ENCODE data around the gene PCOLCE2.
"Not testable (repeated sequence)": the region's sequence is repeated elsewhere in the genome, so short reads cannot be mapped to it uniquely, and the experiment has no call there.

The PCOLCE2 gene

GRCh38 chr3:142881445-142882224 lies 7.2 kb downstream of the PCOLCE2 start:
- no peak overlapping the region for H3K4me3 ChIP-seq (ENCODE audit: low read depth, low read length)
- no peak for TF ChIP-seq CTCF (IDR thresholded peaks at IDR 0.05; ENCODE audit: low read depth, low read length)

GRCh38 chr3:142878649-142879300 lies 10.1 kb downstream of the PCOLCE2 start:
- H3K4me3 ChIP-seq (ENCODE audit: low read depth, low read length), result no peak overlapping the region
- TF ChIP-seq CTCF (IDR thresholded peaks at IDR 0.05; ENCODE audit: low read depth, low read length), result no peak

- no peak for TF ChIP-seq CTCF (IDR thresholded peaks at IDR 0.05; ENCODE audit: low read depth, low read length)
- no peak overlapping the region for H3K4me3 ChIP-seq (ENCODE audit: low read depth, low read length)
Observed at GRCh38 chr3:142876417-142876816, 12.5 kb downstream of the PCOLCE2 start.

- no peak for TF ChIP-seq CTCF (IDR thresholded peaks at IDR 0.05; ENCODE audit: low read depth, low read length)
- H3K4me3 ChIP-seq (ENCODE audit: low read depth, low read length), result no peak overlapping the region
Observed at GRCh38 chr3:142875583-142876207, 13.2 kb downstream of the PCOLCE2 start.

- TF ChIP-seq CTCF (IDR thresholded peaks at IDR 0.05; ENCODE audit: low read depth, low read length), result no peak
- no peak overlapping the region for H3K4me3 ChIP-seq (ENCODE audit: low read depth, low read length)
Observed at GRCh38 chr3:142875099-142875498, 13.8 kb downstream of the PCOLCE2 start.

- not testable (repeated sequence) for H3K4me3 ChIP-seq (ENCODE audit: low read depth, low read length)
Observed at GRCh38 chr3:142868382-142868781, 20.5 kb downstream of the PCOLCE2 start.

GRCh38 chr3:142866841-142867631 lies 21.8 kb downstream of the PCOLCE2 start:
- no peak overlapping the region for H3K4me3 ChIP-seq (ENCODE audit: low read depth, low read length)
- TF ChIP-seq CTCF (IDR thresholded peaks at IDR 0.05; ENCODE audit: low read depth, low read length), result no peak

All from WI38 (cell line).